ENCODE data around the gene DCDC1. TPM values are rescaled to one million over a fixed set of nuclear protein-coding genes. Genes with fewer than 3 reads are reported as not detected.

Gene DCDC1, protein sequence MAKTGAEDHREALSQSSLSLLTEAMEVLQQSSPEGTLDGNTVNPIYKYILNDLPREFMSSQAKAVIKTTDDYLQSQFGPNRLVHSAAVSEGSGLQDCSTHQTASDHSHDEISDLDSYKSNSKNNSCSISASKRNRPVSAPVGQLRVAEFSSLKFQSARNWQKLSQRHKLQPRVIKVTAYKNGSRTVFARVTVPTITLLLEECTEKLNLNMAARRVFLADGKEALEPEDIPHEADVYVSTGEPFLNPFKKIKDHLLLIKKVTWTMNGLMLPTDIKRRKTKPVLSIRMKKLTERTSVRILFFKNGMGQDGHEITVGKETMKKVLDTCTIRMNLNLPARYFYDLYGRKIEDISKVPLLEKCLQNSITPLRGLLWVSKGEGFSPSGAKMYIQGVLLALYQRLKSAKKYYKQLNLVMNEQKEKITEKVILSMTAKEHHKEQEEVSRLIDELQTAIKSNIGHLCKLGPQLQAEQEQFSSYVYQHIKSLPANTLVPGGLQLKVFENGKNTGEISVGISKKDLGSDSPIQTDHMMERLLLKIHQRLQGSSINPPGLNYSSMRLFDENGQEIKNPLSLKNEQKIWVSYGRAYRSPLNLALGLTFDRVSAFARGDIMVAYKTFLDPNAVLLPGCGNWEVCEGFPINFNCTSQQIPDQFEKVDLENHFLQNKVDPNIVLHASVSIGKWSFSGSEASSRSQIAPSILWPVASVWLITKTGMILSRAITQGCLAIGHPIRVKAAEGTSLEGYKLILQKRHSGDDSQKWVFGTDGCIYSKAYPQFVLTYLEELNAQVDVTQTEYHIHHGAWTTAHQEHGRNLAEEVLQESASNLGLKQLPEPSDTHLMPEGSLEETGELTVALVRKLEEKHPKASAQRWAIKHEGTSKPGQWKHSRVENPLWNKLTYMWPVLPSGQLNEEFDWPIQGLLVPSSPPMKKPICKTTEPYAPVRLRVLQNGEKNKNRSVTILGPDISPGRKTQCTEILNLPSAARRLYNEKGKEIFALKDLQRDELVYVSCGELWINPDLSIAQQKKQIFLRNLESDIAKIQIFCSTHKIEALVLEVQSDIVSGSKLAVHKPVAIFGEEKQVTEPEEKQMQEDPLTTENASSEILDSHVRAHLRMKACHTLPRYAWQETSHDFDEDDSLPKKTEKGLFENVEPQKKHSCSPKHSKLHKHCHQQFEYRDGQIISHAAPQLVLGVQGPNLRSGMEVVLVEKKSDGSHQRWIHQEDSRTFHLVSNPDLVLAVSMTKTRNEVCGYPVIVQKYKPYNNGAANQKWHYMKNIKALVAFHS (N-terminal part only)
- total RNA-seq = 11.1 TPM

DNA sequence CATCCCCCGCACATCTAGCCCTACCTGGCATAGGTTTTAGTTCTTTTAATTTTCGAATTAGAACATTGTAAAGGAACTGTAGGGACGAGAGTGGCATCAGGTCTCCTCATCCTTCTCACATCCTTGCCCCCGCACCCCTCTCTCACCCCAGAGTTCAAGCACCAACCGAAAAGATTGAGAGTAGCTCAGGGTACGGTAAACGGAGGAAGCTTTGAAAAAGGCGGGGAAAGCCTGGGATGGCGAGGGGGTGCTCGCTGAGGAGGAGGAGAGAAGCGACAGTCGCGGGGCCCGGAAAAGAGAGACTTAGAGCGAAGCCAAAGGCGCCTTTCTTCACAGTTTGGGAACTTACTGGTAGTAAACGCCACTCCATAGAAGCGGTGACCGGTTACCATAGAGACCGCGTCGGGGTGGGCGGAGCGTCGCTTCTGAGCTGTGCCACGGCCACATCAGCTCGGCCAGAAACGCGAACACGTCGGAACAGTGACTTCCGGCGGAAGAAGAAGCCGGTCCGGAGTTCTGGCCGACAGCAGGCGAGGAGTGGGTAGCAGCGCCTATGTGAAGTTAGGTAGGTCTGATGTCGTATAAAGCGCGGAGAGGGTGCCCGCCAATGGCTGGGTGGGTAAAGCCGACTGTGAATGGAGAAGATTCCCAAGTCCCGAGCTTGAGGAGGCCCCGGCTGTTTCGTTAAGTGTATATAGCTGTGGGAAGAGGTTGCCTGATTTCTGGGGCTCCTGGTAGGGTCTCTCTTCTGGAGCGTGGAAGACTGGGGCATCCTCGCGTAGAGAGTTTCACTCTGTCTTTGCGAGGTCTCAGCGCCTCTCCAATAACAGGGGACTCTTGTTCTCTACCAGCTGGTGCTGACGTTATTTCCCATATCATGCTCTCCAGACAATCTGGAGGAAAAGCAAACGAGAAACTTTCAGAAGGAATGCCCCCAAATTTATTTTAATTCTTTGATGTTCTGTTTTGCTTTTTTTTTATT lies at the start of gene DCDC1, which contains the start of gene DNAJC24:
Gene DCDC1, minus strand, starts transcription at position 392 of the 982 bp plus-strand sequence. CDS start 41,459 bp downstream, outside the sequence.
Gene DNAJC24, plus strand, starts transcription at position 513 of the 982 bp plus-strand sequence. CDS start 889 bp downstream, outside the sequence.

Other genes with a start within 250 kb of the DCDC1 start
- 31.8 TPM for gene DNAJC24, start 121 bp upstream of the DCDC1 start, total RNA-seq
- gene IMMP1L, start 139.9 kb upstream of the DCDC1 start, total RNA-seq = 35.5 TPM
- gene ELP4, start 140.0 kb upstream of the DCDC1 start, total RNA-seq = 37.6 TPM